ENCODE data around the gene MYO5B.

The MYO5B gene

GRCh38 chr18:50115095-50115494, 79.9 kb downstream of the MYO5B start:
- no peak overlapping the region for H3K4me3 ChIP-seq (ENCODE audit: low read depth, low read length)
- no peak for TF ChIP-seq CTCF (IDR thresholded peaks at IDR 0.05; ENCODE audit: low read depth, low read length)

- no peak for TF ChIP-seq CTCF (IDR thresholded peaks at IDR 0.05; ENCODE audit: low read depth, low read length)
Measured at GRCh38 chr18:50114448-50114847, 80.5 kb downstream of the MYO5B start.

GRCh38 chr18:50113726-50114125, 81.2 kb downstream of the MYO5B start:
- H3K4me3 ChIP-seq (ENCODE audit: low read depth, low read length) = no peak overlapping the region
- no peak for TF ChIP-seq CTCF (IDR thresholded peaks at IDR 0.05; ENCODE audit: low read depth, low read length)

More at GRCh38 chr18:50114448-50114847, 80.5 kb downstream of the MYO5B start:
- H3K4me3 ChIP-seq (ENCODE audit: low read depth, low read length) = no peak overlapping the region

- no peak overlapping the region for H3K4me3 ChIP-seq (ENCODE audit: low read depth, low read length)
- no peak for TF ChIP-seq CTCF (IDR thresholded peaks at IDR 0.05; ENCODE audit: low read depth, low read length)
Measured at GRCh38 chr18:50111398-50111797, 83.5 kb downstream of the MYO5B start.

GRCh38 chr18:50107468-50107977, 87.4 kb downstream of the MYO5B start:
- no peak overlapping the region for H3K4me3 ChIP-seq (ENCODE audit: low read depth, low read length)
- no peak for TF ChIP-seq CTCF (IDR thresholded peaks at IDR 0.05; ENCODE audit: low read depth, low read length)

- no peak for TF ChIP-seq CTCF (IDR thresholded peaks at IDR 0.05; ENCODE audit: low read depth, low read length)
Measured at GRCh38 chr18:50105027-50105426, 89.9 kb downstream of the MYO5B start.

GRCh38 chr18:50104421-50104820, 90.5 kb downstream of the MYO5B start:
- no peak overlapping the region for H3K4me3 ChIP-seq (ENCODE audit: low read depth, low read length)
- TF ChIP-seq CTCF (IDR thresholded peaks at IDR 0.05; ENCODE audit: low read depth, low read length) = no peak

More at GRCh38 chr18:50105027-50105426, 89.9 kb downstream of the MYO5B start:
- H3K4me3 ChIP-seq (ENCODE audit: low read depth, low read length) = no peak overlapping the region
